Umbilical cord (tissue), 2 donors: ENCODE data around the gene ZNF280D. TPM values are rescaled to one million over a fixed set of nuclear protein-coding genes. Genes with fewer than 3 reads are reported as not detected.

Experiments used
- DNase-seq: peaks from one replicate; pipeline ENCODE4 v3.0.0-alpha.2; 2015; ENCODE audit warnings: low spot score
- total RNA-seq: library from RNA; depleted of rRNA; stranded (reverse); fragments of >200 nt; gene quantifications from one replicate; pipeline ENCODE4 v1.2.3, GENCODE V29; 2014; ENCODE audit warnings: low replicate concordance; ENCODE audit not compliant: insufficient read depth

Gene ZNF280D
- total RNA-seq, 1 donor from 2014 or later: 53.9 TPM

DNA sequence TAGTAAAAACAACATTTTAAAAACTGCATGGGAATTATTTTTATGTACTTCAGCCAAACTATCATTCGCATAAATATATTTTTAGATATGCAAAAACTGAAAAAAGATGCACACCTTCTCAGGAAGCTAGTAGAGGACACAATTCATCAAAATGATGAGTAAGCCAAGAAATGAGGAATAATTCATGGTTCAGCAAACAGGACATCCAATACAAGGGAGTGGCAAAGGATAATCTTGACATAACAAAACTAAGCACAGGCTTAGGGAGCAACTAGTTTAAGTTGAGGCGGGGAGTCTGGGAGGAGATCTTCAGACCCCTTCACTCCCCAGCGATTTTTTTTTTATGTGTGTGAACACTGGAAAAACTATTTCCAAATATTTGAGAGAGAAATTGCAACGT lies 93.7 kb downstream of the ZNF280D start:
- DNase-seq: no peak

DNA sequence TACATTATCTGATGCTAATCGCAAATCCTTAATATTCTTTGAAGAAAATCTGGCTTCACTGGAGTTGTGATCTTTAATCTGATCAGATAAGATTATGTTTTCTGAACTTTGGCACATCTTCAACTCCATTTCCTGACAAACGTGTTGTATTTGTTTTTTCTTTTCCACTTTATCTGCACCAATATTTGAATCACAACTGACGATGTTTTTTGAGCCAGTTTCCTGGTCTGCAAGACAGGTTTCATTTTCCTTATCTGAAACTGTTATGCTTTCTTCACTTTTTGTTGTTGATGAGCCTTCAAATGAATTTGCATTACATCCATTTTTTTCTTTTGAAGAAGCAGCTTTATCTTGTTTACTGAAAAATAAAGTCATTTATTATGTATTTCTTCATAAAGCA lies 101.5 kb downstream of the ZNF280D start:
- DNase-seq: no peak

GRCh38 chr15:56628893-56629532 lies 104.3 kb downstream of the ZNF280D start:
- DNase-seq: no peak

DNA sequence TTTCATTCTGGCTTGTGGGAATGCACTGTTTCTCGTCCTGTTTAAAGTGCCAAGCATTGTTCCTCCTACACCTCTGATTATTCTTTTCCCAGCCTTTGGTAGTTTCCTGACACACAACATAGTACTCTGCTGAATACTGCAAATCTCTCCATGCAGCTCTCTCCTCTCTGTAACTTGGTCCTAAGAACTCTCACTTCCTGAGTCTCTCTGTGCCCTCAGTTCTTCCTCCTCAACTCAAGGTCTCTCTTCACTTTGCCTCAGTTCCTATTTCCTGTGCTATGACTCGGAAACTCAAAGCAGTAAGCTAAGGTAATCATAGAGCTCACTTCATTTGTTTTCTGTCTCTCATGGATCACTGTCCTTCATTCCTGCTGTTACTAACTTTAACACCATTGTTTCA lies 113.4 kb downstream of the ZNF280D start:
- DNase-seq: no peak

- no peak for DNase-seq
These were observed 115.7 kb downstream of the ZNF280D start for GRCh38 chr15:56617628-56618027.

DNA sequence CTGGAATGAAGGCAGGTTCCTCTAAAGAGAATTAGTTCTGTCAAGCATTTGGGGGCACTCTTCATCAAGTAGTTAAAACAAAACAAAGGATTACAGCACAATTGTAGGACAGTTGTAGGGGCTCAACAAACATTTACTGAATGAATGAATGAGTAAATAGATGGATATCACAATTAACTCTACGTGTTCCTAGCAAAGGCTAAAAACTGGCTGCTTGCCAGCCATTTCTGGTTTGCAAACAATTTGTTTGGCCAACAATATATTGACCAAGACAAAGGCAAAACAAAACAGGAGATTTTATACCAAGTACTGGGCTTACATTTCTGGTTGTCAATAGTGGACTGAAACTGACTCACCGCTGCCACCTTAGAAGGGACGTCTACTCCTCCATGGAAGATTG lies 116.8 kb downstream of the ZNF280D start:
- DNase-seq: no peak

DNA sequence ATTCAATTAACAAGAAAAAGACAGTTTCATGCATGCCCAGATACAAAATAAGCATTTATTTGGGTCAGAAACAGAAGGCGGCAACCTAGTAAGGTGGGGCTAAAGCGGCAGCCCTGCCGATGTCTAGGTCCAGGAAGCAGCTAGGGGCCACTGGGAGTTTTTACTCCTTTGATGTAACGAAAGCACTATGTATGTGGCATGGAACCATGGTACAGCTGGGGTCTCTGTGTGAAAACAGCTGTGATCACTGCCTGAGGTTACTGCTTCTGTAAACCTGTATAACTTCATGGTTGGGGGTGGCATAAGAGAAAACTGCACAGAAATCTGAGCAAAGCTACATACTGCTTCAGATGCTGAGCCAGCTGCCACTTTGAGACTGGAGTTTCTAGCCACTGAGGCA lies 119.5 kb downstream of the ZNF280D start:
- DNase-seq: no peak

DNA sequence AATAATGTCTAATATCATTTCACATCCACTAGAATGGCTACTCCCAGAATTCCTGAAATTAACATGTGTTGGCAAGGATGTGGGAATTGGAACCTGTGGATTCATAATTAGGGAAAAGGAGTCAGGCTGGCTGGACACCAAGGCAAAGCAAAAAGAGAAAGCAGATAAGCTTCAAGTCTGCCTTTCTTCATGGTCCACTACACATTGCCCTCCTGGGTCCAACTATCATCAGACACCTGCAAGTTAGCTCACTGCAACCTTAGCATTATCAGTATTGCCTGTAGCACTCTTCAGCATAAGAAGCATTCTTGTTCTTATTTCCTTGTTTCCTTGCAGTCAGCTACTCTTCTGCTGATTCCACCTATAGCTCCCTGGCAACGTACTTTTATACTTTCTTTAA lies 124.3 kb downstream of the ZNF280D start:
- no peak for DNase-seq

GRCh38 chr15:56608140-56608778 lies 125.0 kb downstream of the ZNF280D start:
- no peak for DNase-seq

DNA sequence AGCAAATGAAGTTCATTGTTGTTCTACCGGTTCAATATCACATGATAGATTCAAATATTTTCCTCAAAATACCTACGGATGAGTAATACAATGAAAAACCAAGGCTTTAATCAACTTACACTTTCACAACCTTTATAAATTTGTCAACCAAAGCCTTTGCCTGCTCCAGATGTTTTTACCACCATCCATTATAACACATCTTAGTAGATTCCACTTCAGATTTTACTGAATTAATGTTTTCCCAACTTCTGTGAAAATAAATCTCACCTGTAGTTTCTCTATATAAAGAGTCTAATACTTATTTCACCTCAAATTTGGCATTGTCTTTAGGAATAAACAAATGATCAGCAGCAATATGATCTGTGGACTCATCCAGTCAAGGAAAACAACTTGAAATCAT lies 131.1 kb downstream of the ZNF280D start:
- no peak for DNase-seq

- DNase-seq: no peak
These were observed 132.9 kb downstream of the ZNF280D start for GRCh38 chr15:56600380-56600779.

DNA sequence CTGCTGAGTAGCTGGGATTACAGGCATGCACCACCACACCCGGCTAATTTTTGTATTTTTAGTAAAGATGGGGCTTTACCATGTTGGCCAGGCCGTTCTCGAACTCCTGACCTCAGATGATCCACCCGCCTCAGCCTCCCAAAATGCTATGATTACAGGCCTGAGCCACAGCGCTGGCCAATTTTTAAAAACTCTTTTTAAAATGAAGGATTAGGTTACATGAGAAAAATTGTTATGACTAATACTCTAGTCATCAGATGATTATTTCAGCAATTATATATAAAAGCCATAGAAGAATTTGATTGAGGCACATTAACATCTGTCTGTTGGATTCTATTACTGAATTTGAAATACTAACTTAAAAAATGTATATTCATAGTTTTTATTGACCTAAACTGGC lies 134.3 kb downstream of the ZNF280D start:
- DNase-seq: no peak

- no peak for DNase-seq
These were observed 145.6 kb downstream of the ZNF280D start for GRCh38 chr15:56587686-56588085.

GRCh38 chr15:56586206-56586605 lies 147.1 kb downstream of the ZNF280D start:
- no peak for DNase-seq

GRCh38 chr15:56582785-56583184 lies 150.5 kb downstream of the ZNF280D start:
- no peak for DNase-seq

Other genes starting within 250 kb of the ZNF280D start
- 119 TPM for gene TCF12, start 185.1 kb upstream of the ZNF280D start, total RNA-seq